ENCODE measurements around the gene GABRB3.

GABRB3 gene

DNA sequence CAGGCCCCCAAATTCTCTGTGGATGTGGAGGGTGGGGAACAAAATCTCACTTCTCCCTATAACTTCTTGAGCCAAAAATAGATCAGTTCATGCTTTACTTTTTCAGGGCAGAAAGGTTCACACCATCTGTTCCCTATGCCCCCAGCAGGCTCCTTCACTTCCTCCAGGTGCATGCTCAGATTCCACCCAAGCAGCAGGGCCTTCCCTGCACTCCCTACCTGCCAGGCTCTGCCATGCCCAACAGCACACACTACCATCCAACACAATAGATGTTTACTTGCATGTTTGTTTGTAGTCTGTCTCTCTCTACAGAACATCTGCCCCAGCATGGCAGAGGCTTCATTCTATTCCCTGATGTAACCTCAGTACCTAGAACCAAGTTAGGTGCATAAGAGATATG is 43.3 kb downstream of the GABRB3 start:
- Histone ChIP-seq H3F3A (ENCODE audit: control insufficient read depth, insufficient read depth) (no peaks in the 10 kb centered on the region), H3K9me2 (replicated peaks; ENCODE audit: control insufficient read depth, low read length) (no peaks in the 10 kb centered on the region), H3K27ac (ENCODE audit: low read depth, low read length) (no peak overlapping the region), H3K9me3 (ENCODE audit: control insufficient read depth, insufficient read depth, low read length) (peaks cover 37% of the 10 kb centered on the region; the same call in 1 of the 2 replicates), H3K27me3 (ENCODE audit: control insufficient read depth, low read length) (no peaks in the 10 kb centered on the region), H3K4me3 (ENCODE audit: low read length) (no peak overlapping the region), H3K36me3 (ENCODE audit: control insufficient read depth, low read length) (no peaks in the 10 kb centered on the region), H4K20me1 (ENCODE audit: control insufficient read depth, insufficient read depth, low read depth, low read length) (no peaks in the 10 kb centered on the region), H3K4me1 (ENCODE audit: control insufficient read depth, low read length) (no peaks in the 10 kb centered on the region), H3K79me2 (ENCODE audit: control insufficient read depth, low read length) (no peaks in the 10 kb centered on the region), H3K4me2 (ENCODE audit: low read length) (no peak overlapping the region)
- TF ChIP-seq, protein P1, sequence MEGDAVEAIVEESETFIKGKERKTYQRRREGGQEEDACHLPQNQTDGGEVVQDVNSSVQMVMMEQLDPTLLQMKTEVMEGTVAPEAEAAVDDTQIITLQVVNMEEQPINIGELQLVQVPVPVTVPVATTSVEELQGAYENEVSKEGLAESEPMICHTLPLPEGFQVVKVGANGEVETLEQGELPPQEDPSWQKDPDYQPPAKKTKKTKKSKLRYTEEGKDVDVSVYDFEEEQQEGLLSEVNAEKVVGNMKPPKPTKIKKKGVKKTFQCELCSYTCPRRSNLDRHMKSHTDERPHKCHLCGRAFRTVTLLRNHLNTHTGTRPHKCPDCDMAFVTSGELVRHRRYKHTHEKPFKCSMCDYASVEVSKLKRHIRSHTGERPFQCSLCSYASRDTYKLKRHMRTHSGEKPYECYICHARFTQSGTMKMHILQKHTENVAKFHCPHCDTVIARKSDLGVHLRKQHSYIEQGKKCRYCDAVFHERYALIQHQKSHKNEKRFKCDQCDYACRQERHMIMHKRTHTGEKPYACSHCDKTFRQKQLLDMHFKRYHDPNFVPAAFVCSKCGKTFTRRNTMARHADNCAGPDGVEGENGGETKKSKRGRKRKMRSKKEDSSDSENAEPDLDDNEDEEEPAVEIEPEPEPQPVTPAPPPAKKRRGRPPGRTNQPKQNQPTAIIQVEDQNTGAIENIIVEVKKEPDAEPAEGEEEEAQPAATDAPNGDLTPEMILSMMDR (IDR thresholded peaks at IDR 0.05; ENCODE audit: low read depth, low read length, poor library complexity, severe bottlenecking), result no peak
- TF ChIP-seq EZH2phosphoT487 (IDR thresholded peaks at IDR 0.05; ENCODE audit: borderline replicate concordance, low read length), result no peak

DNA sequence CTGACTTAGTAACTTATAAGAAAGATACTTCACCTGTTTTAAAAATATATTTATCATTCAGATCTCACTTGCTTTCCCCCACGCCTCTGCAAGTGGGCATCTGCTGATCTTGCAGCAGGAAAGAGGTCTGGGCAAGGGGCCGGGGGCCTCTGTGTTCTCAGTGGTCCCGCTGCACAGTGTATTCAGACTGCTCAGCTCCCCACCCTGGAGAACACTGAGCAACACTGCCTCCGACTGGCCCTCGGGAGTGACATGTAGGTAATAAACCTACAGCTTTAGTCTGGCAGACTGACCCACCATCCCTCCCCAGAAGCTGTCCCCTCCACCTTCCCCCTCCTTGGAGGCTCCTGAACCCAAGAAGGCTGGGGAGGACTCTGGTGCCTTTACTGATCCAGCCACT is 43.8 kb downstream of the GABRB3 start:
- Histone ChIP-seq H3K9me3 (ENCODE audit: control insufficient read depth, insufficient read depth, low read length) (peaks cover 36% of the 10 kb centered on the region; the same call in 1 of the 2 replicates), H3K27ac (ENCODE audit: low read depth, low read length) (no peak overlapping the region), H3K4me3 (ENCODE audit: low read length) (no peak overlapping the region), H3K9me2 (replicated peaks; ENCODE audit: control insufficient read depth, low read length) (no peaks in the 10 kb centered on the region), H3F3A (ENCODE audit: control insufficient read depth, insufficient read depth) (no peaks in the 10 kb centered on the region), H3K79me2 (ENCODE audit: control insufficient read depth, low read length) (no peaks in the 10 kb centered on the region), H3K36me3 (ENCODE audit: control insufficient read depth, low read length) (no peaks in the 10 kb centered on the region), H3K27me3 (ENCODE audit: control insufficient read depth, low read length) (no peaks in the 10 kb centered on the region), H3K4me2 (ENCODE audit: low read length) (no peak overlapping the region), H4K20me1 (ENCODE audit: control insufficient read depth, insufficient read depth, low read depth, low read length) (no peaks in the 10 kb centered on the region), H3K4me1 (ENCODE audit: control insufficient read depth, low read length) (no peaks in the 10 kb centered on the region)
- no peak for TF ChIP-seq EZH2phosphoT487 (IDR thresholded peaks at IDR 0.05; ENCODE audit: borderline replicate concordance, low read length)
- TF ChIP-seq, protein P1 (IDR thresholded peaks at IDR 0.05; ENCODE audit: low read depth, low read length, poor library complexity, severe bottlenecking), result no peak

DNA sequence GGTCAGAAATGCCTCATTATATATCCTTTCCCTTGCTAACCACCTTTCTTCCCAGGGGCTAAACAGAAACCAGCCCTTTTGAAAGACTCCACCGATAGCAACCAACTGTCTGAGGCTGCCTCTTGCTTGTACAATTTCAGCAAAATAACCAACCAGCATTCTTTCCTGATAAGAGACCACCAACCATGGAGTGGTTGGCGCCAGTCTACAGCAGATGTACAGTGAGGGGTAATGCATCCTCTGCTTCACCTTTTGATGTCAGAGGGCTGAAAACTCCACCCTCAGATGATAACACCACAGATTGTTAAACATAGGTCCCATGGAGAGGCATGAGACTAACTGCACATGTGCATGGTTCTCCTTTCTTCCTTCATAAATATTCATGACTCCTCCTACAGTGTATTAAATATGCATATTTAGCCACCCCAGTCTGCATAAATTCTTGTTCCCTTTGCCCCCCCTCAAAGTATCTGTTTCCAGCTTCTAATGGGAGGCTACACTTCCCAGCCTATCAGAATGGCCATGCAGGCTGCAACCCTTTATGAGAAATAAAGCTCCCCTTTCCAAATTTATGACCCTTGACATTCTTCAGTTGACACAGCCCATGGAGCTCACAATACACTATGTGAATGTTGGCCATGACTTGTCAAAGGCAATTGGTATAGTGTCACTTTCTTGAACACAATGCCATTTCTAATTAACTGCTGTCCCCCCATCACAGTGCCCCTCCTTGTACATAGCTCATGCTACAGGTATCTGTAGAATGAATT is 48.3 kb downstream of the GABRB3 start:
- peaks cover 24% of the 10 kb centered on the region; the same call in 1 of the 2 replicates for H3K9me3 ChIP-seq (ENCODE audit: control insufficient read depth, insufficient read depth, low read length)
- no peaks in the 10 kb centered on the region for H4K20me1 ChIP-seq (ENCODE audit: control insufficient read depth, insufficient read depth, low read depth, low read length)
- H3K27me3 ChIP-seq (ENCODE audit: control insufficient read depth, low read length), result no peaks in the 10 kb centered on the region
- H3K4me2 ChIP-seq (ENCODE audit: low read length), result no peak overlapping the region
- no peak overlapping the region for H3K27ac ChIP-seq (ENCODE audit: low read depth, low read length)
- no peaks in the 10 kb centered on the region for H3K9me2 ChIP-seq (replicated peaks; ENCODE audit: control insufficient read depth, low read length)
- H3K4me1 ChIP-seq (ENCODE audit: control insufficient read depth, low read length), result no peaks in the 10 kb centered on the region
- no peak overlapping the region for H3K4me3 ChIP-seq (ENCODE audit: low read length)
- H3K79me2 ChIP-seq (ENCODE audit: control insufficient read depth, low read length), result no peaks in the 10 kb centered on the region
- H3K36me3 ChIP-seq (ENCODE audit: control insufficient read depth, low read length), result no peaks in the 10 kb centered on the region
- TF ChIP-seq, protein P1 (IDR thresholded peaks at IDR 0.05; ENCODE audit: low read depth, low read length, poor library complexity, severe bottlenecking), result no peak
- no peak for TF ChIP-seq EZH2phosphoT487 (IDR thresholded peaks at IDR 0.05; ENCODE audit: borderline replicate concordance, low read length)
- H3F3A ChIP-seq (ENCODE audit: control insufficient read depth, insufficient read depth), result no peaks in the 10 kb centered on the region

Data from DOHH2 (cell line).